IMR-90 (cell line): ENCODE results near the gene DDR1. TPM values are rescaled to one million over a fixed set of nuclear protein-coding genes. Genes with fewer than 3 reads are reported as not detected.

Experiments
- ATAC-seq: fragments of 200-7000 bp; cut with Tn5 transposase; 2 replicates; pipeline ENCODE4 v1.9.1; 2020; ENCODE audit warnings: low read depth, mild to moderate bottlenecking, moderate library complexity
- BruUV-seq: library from RNA; stranded (reverse); fragments of 400-500 nt; replicated peaks from 2 replicates; lab custom pipeline; 2021; lab: Mats Ljungman, UMichigan
- CTCF ChIA-PET: fragments of 300-600 bp; formaldehyde crosslinking; extraction: SDS; loops from one replicate; lab custom pipeline; 2021; ENCODE audit warnings: antibody characterized with exemption; lab: Yijun Ruan, JAX
- POLR2A ChIA-PET: fragments of 300-600 bp; sonication (Branson Sonifier 250); formaldehyde crosslinking; loops from one replicate; lab custom pipeline; 2022; ENCODE audit warnings: antibody characterized with exemption; ENCODE audit not compliant: unreplicated experiment; lab: Charles Lee
- DNase-seq: peaks from one replicate; pipeline ENCODE4 v3.0.0; 2013
- H2AFZ ChIP-seq: replicated peaks from 2 replicates; pipeline ENCODE3; 2013; ENCODE audit warnings: low read length, mild to moderate bottlenecking; ENCODE audit not compliant: poor library complexity
- H2AK5ac ChIP-seq: 2 replicates; pipeline ENCODE4 v1.6.1; 2013; ENCODE audit warnings: low read depth, low read length, inconsistent platforms
- H2AK9ac ChIP-seq: replicated peaks from 2 replicates; pipeline ENCODE3; 2013; ENCODE audit warnings: mild to moderate bottlenecking, low read depth, low read length, moderate library complexity; ENCODE audit not compliant: poor library complexity
- H2BK120ac ChIP-seq: 2 replicates; pipeline ENCODE4 v1.6.1; 2013; ENCODE audit warnings: low read depth, low read length, inconsistent platforms
- H2BK15ac ChIP-seq: 3 replicates; pipeline ENCODE4 v1.6.1; 2013; ENCODE audit warnings: low read depth, low read length, inconsistent platforms
- H2BK20ac ChIP-seq: 2 replicates; pipeline ENCODE4 v1.6.1; 2013; ENCODE audit warnings: low read depth, mild to moderate bottlenecking, inconsistent platforms, low read length, moderate library complexity
- H2BK5ac ChIP-seq: 2 replicates; pipeline ENCODE4 v1.6.1; 2013; ENCODE audit warnings: mild to moderate bottlenecking, low read depth, low read length, inconsistent platforms; ENCODE audit not compliant: poor library complexity, severe bottlenecking
- H3K14ac ChIP-seq: replicated peaks from 2 replicates; pipeline ENCODE4 v1.6.1; 2013; ENCODE audit warnings: low read depth, low read length, inconsistent platforms
- H3K18ac ChIP-seq: 2 replicates; pipeline ENCODE4 v1.6.1; 2013; ENCODE audit warnings: low read depth, low read length, control low read depth
- H3K23ac ChIP-seq: 2 replicates; pipeline ENCODE4 v1.6.1; 2013; ENCODE audit warnings: low read depth, low read length, inconsistent platforms
- H3K27ac ChIP-seq: 2 replicates; pipeline ENCODE4 v1.5.1; 2013; ENCODE audit warnings: mild to moderate bottlenecking, control low read depth, low read length; ENCODE audit not compliant: insufficient read depth
- H3K27me3 ChIP-seq: 2 replicates; pipeline ENCODE4 v1.6.1; 2013; ENCODE audit warnings: low read length; ENCODE audit not compliant: control insufficient read depth, insufficient read depth
- H3K36me3 ChIP-seq: 2 replicates; pipeline ENCODE4 v1.6.1; 2013; ENCODE audit warnings: low read length, mixed read lengths; ENCODE audit not compliant: control insufficient read depth, insufficient read depth
- H3K4ac ChIP-seq: 2 replicates; pipeline ENCODE4 v1.6.1; 2013; ENCODE audit warnings: low read depth, low read length, inconsistent platforms
- H3K4me1 ChIP-seq: 2 replicates; pipeline ENCODE4 v1.6.1; 2013; ENCODE audit warnings: low read length, mixed read lengths; ENCODE audit not compliant: control insufficient read depth, insufficient read depth
- H3K4me2 ChIP-seq: 2 replicates; pipeline ENCODE4 v1.6.1; 2013; ENCODE audit warnings: low read depth, mild to moderate bottlenecking, control low read depth, low read length, moderate library complexity
- H3K4me3 ChIP-seq: 2 replicates; pipeline ENCODE4 v1.5.1; 2013; ENCODE audit warnings: low read depth, mild to moderate bottlenecking, control low read depth, low read length, moderate library complexity; ENCODE audit not compliant: insufficient read depth
- H3K56ac ChIP-seq: 2 replicates; pipeline ENCODE4 v1.6.1; 2013; ENCODE audit warnings: low read length, inconsistent platforms; ENCODE audit not compliant: insufficient read depth; ENCODE audit errors: extremely low read depth
- H3K79me1 ChIP-seq, 2 experiments: 2 replicates each; pipeline ENCODE4 v1.6.1; 2013; ENCODE audit warnings: low read length in 2 of 2, inconsistent platforms in 1 of 2, low read depth in 1 of 2
- H3K9ac ChIP-seq: 2 replicates; pipeline ENCODE4 v1.6.1; 2013; ENCODE audit warnings: low read depth, low read length, control low read depth
- H3K9me1 ChIP-seq: 2 replicates; pipeline ENCODE4 v1.6.1; 2013; ENCODE audit warnings: low read length, inconsistent platforms; ENCODE audit not compliant: insufficient read depth
- H3K9me3 ChIP-seq: 2 replicates; pipeline ENCODE4 v1.6.1; 2013; ENCODE audit warnings: low read length; ENCODE audit not compliant: control insufficient read depth, insufficient read depth
- H4K20me1 ChIP-seq: 2 replicates; pipeline ENCODE4 v1.6.1; 2013; ENCODE audit warnings: low read length, inconsistent platforms; ENCODE audit not compliant: insufficient read depth
- H4K5ac ChIP-seq: 2 replicates; pipeline ENCODE4 v1.6.1; 2013; ENCODE audit warnings: mild to moderate bottlenecking, low read depth, low read length, control low read depth
- H4K8ac ChIP-seq, 2 experiments: 2 replicates each; pipeline ENCODE4 v1.6.1; 2013; ENCODE audit warnings: low read depth in 2 of 2, low read length in 2 of 2, control low read depth in 1 of 2, inconsistent platforms in 1 of 2
- H4K91ac ChIP-seq: 2 replicates; pipeline ENCODE4 v1.6.1; 2013; ENCODE audit warnings: low read depth, low read length, inconsistent platforms; ENCODE audit not compliant: insufficient read depth
- BHLHE40 ChIP-seq: fragments of 150-350 bp; IDR thresholded peaks from 2 replicates; pipeline ENCODE4 v1.6.1; 2016; ENCODE audit warnings: mild to moderate bottlenecking, low read depth, low read length
- CEBPB ChIP-seq: IDR thresholded peaks from 2 replicates; pipeline ENCODE4 v1.6.1; 2012; ENCODE audit warnings: low read depth, low read length, improper control_type of control experiment
- CHD1 ChIP-seq: IDR thresholded peaks from 2 replicates; pipeline ENCODE4 v1.6.1; 2012; ENCODE audit warnings: low read depth, low read length, improper control_type of control experiment
- ELK1 ChIP-seq: fragments of 150-350 bp; IDR thresholded peaks from 2 replicates; pipeline ENCODE4 v1.6.1; 2016; ENCODE audit warnings: low read depth, mild to moderate bottlenecking, low read length, moderate library complexity, borderline replicate concordance
- FOS ChIP-seq: fragments of 150-350 bp; IDR thresholded peaks from 2 replicates; pipeline ENCODE4 v1.6.1; 2016; ENCODE audit warnings: low read depth, low read length
- MAFK ChIP-seq: IDR thresholded peaks from 2 replicates; pipeline ENCODE4 v1.6.1; 2012; ENCODE audit warnings: low read depth, low read length, improper control_type of control experiment
- MAZ ChIP-seq: IDR thresholded peaks from 2 replicates; pipeline ENCODE4 v1.6.1; 2012; ENCODE audit warnings: low read depth, mild to moderate bottlenecking, low read length, improper control_type of control experiment, moderate library complexity, borderline replicate concordance
- MXI1 ChIP-seq: IDR thresholded peaks from 2 replicates; pipeline ENCODE4 v1.6.1; 2012; ENCODE audit warnings: low read depth, mild to moderate bottlenecking, low read length, moderate library complexity, borderline replicate concordance
- NFE2L2 ChIP-seq: fragments of 150-350 bp; IDR thresholded peaks from 2 replicates; pipeline ENCODE4 v1.6.1; 2016; ENCODE audit warnings: low read depth, mild to moderate bottlenecking, low read length
- POLR2A ChIP-seq: IDR thresholded peaks from 2 replicates; pipeline ENCODE4 v1.6.1; 2012; ENCODE audit warnings: mild to moderate bottlenecking, low read depth, low read length
- RAD21 ChIP-seq: IDR thresholded peaks from 2 replicates; pipeline ENCODE4 v1.6.1; 2012; ENCODE audit warnings: low read length, improper control_type of control experiment
- RCOR1 ChIP-seq: IDR thresholded peaks from 2 replicates; pipeline ENCODE4 v1.6.1; 2012; ENCODE audit warnings: mild to moderate bottlenecking, low read length, improper control_type of control experiment; ENCODE audit not compliant: insufficient replicate concordance
- RFX5 ChIP-seq: IDR thresholded peaks from 2 replicates; pipeline ENCODE4 v1.8.0; 2012; ENCODE audit warnings: low read depth, mild to moderate bottlenecking, low read length, moderate library complexity
- SMC3 ChIP-seq: fragments of 150-350 bp; IDR thresholded peaks from 2 replicates; pipeline ENCODE4 v1.6.1; 2016; ENCODE audit warnings: low read depth, mild to moderate bottlenecking, antibody characterized with exemption, low read length, moderate library complexity
- WGBS, 2 experiments: methylation state at CpG; one replicate each; pipeline versions ENCODE4 v1.1.5 to v1.1.7; 2013; ENCODE audit warnings: missing lambda C conversion rate in 2 of 2; ENCODE audit not compliant: insufficient read length in 1 of 2; ENCODE audit errors: extremely low coverage in 2 of 2; 5-methylcytosine and 5-hydroxymethylcytosine counted together
- dilution Hi-C: fragments of 300-500 bp; cut with HindIII; formaldehyde crosslinking; loops from one replicate; pipeline ENCODE4 v1.14.3; 2018; ENCODE audit warnings: low sequenced_read_pairs; ENCODE audit not compliant: unreplicated experiment
- in situ Hi-C: fragments of 300-500 bp; cut with MboI; formaldehyde crosslinking; loops from 3 replicates; pipeline ENCODE4 v1.14.3; 2019; ENCODE audit warnings: low sequenced_read_pairs, inconsistent platforms, mixed read lengths
- intact Hi-C: fragments of 100-400 bp; cut with micrococcal nuclease; formaldehyde crosslinking; loops from 2 replicates; pipeline ENCODE4 v1.10.0; 2022
- polyA plus RNA-seq, 3 experiments: library from polyadenylated mRNA; depleted of rRNA; stranded (reverse); fragments of >200 nt; gene quantifications; 2 replicates each; pipeline ENCODE4 v1.2.3, GENCODE V29; 2012; ENCODE audit warnings: low replicate concordance in 1 of 3
- total RNA-seq: library from RNA; depleted of rRNA; stranded (reverse); fragments of >200 nt; gene quantifications from 2 replicates; pipeline ENCODE4 v1.2.3, GENCODE V29; 2012
- TF ChIP-seq, protein P1 (sequence below): fragments of 150-350 bp; IDR thresholded peaks from 2 replicates; pipeline ENCODE4 v1.6.1; 2017; ENCODE audit warnings: mild to moderate bottlenecking, antibody characterized with exemption, low read length, low read depth
- TF ChIP-seq, protein P2 (sequence below): conservative IDR thresholded peaks from 2 replicates; pipeline ENCODE4 v1.5.1; 2012; ENCODE audit warnings: mild to moderate bottlenecking, low read depth, low read length, improper control_type of control experiment

The DDR1 gene
- total and polyA plus RNA-seq, 2 of the 4 experiments (the other 2 are of a cell fraction): 5.6 to 19.6 TPM

DNA sequence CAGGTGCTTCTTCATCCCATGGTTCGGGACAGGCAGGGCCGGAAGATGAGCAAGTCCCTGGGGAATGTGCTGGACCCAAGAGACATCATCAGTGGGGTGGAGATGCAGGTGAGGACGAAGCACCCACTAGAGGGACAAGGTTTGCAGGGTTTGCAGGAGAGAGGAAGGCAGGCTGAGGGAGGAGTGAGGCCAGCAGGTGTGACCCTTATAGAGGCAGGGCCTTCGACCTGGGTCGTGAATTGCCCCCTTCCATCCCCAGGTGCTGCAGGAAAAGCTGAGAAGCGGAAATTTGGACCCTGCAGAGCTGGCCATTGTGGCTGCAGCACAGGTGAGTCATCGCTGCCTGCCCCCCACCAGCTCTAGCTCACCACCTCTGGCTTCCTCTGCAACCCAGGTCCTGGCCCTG, 38.1 kb downstream of the DDR1 start:
- Histone ChIP-seq H2AFZ (no peak overlapping the region), H2BK5ac (no peak overlapping the region), H2BK20ac (no peak overlapping the region), H3K4ac (no peak overlapping the region), H3K4me1 (no peaks in the 10 kb centered on the region), H4K20me1 (no peaks in the 10 kb centered on the region), H2BK120ac (no peak overlapping the region), H3K4me3 (no peak overlapping the region), H3K79me1 (no peaks in the 10 kb centered on the region), H3K9me3 (no peaks in the 10 kb centered on the region), H3K56ac (no peak overlapping the region), H3K27me3 (no peaks in the 10 kb centered on the region), H2BK15ac (no peak overlapping the region), H3K36me3 (peaks cover 43% of the 10 kb centered on the region), H3K18ac (no peak overlapping the region), H4K5ac (no peak overlapping the region), H2AK5ac (no peak overlapping the region), H3K4me2 (no peak overlapping the region), H3K23ac (no peak overlapping the region), H3K27ac (no peak overlapping the region), H4K91ac (no peak overlapping the region), H4K8ac (no peak overlapping the region), H2AK9ac (no peak overlapping the region), H3K9me1 (no peaks in the 10 kb centered on the region), H3K9ac (no peak overlapping the region), H3K14ac (no peak overlapping the region)
- dilution Hi-C loops (no loop called here), in situ Hi-C loops (no loop called here), intact Hi-C loops (no loop called here)
- TF ChIP-seq SMC3 (no peak), FOS (no peak), CEBPB (no peak), MXI1 (no peak), RCOR1 (no peak), MAZ (no peak), MAFK (no peak), ELK1 (no peak), BHLHE40 (no peak), RAD21 (no peak), CHD1 (no peak), RFX5 (no peak), NFE2L2 (no peak), POLR2A (no peak)
- TF ChIP-seq, protein P1, sequence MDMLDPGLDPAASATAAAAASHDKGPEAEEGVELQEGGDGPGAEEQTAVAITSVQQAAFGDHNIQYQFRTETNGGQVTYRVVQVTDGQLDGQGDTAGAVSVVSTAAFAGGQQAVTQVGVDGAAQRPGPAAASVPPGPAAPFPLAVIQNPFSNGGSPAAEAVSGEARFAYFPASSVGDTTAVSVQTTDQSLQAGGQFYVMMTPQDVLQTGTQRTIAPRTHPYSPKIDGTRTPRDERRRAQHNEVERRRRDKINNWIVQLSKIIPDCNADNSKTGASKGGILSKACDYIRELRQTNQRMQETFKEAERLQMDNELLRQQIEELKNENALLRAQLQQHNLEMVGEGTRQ: no peak
- TF ChIP-seq, protein P2, sequence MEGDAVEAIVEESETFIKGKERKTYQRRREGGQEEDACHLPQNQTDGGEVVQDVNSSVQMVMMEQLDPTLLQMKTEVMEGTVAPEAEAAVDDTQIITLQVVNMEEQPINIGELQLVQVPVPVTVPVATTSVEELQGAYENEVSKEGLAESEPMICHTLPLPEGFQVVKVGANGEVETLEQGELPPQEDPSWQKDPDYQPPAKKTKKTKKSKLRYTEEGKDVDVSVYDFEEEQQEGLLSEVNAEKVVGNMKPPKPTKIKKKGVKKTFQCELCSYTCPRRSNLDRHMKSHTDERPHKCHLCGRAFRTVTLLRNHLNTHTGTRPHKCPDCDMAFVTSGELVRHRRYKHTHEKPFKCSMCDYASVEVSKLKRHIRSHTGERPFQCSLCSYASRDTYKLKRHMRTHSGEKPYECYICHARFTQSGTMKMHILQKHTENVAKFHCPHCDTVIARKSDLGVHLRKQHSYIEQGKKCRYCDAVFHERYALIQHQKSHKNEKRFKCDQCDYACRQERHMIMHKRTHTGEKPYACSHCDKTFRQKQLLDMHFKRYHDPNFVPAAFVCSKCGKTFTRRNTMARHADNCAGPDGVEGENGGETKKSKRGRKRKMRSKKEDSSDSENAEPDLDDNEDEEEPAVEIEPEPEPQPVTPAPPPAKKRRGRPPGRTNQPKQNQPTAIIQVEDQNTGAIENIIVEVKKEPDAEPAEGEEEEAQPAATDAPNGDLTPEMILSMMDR: no peak
- DNase-seq: no peak
- 100% methylated on average over 2 of the region's 7 CpGs; no CpG with 5 or more reads in 1 of the 2 experiments for WGBS, 2 experiments
- no peak for ATAC-seq
- BruUV-seq: no TSS peak
- CTCF ChIA-PET: no interaction called here
- POLR2A ChIA-PET: no interaction called here
